Activated CD8-positive, alpha-beta T cell treated with anti-CD3 and anti-CD28 coated beads for 36 hours (primary cell): ENCODE results near the gene SLC9A3. TPM values are rescaled to one million over a fixed set of nuclear protein-coding genes. Genes with fewer than 3 reads are reported as not detected.
A peak's percentile ranks its signal among the peaks of the same experiment; 100 is the strongest.
"Not testable (repeated sequence)": the region's sequence is repeated elsewhere in the genome, so short reads cannot be mapped to it uniquely, and the experiment has no call there.

ENCODE experiments used
- ATAC-seq: fragments of 200-7000 bp; cut with Tn5 transposase; one replicate; pipeline ENCODE4 v1.10.0; 2021; ENCODE audit warnings: mild to moderate bottlenecking, moderate library complexity
- CTCF ChIA-PET: fragments of 350-600 bp; sonication (Branson Sonifier 250); formaldehyde crosslinking; loops from one replicate; lab custom pipeline; 2021; ENCODE audit warnings: antibody characterized with exemption; lab: Charles Lee
- POLR2A ChIA-PET: fragments of 350-600 bp; sonication (Branson Sonifier 250); formaldehyde crosslinking; loops from one replicate; lab custom pipeline; 2021; ENCODE audit warnings: antibody characterized with exemption; lab: Charles Lee
- DNase-seq: peaks from one replicate; pipeline ENCODE4 v3.0.0-alpha.2; 2020
- H3K27ac Mint-ChIP-seq: one replicate; pipeline ENCODE4 v1.8.0; 2021; ENCODE audit warnings: mild to moderate bottlenecking, mixed read lengths
- H3K27me3 Mint-ChIP-seq: one replicate; pipeline ENCODE4 v1.8.0; 2021; ENCODE audit warnings: mixed read lengths
- H3K36me3 Mint-ChIP-seq: one replicate; pipeline ENCODE4 v1.8.0; 2021; ENCODE audit warnings: low read depth, mixed read lengths
- H3K4me1 Mint-ChIP-seq: one replicate; pipeline ENCODE4 v1.8.0; 2021; ENCODE audit warnings: low read depth, mixed read lengths
- H3K4me3 Mint-ChIP-seq: one replicate; pipeline ENCODE4 v1.8.0; 2021; ENCODE audit warnings: mild to moderate bottlenecking, moderate library complexity, mixed read lengths
- H3K9me3 Mint-ChIP-seq: one replicate; pipeline ENCODE4 v1.8.0; 2021; ENCODE audit warnings: mixed read lengths
- intact Hi-C: fragments of 100-400 bp; cut with micrococcal nuclease; formaldehyde crosslinking; loops from one replicate; pipeline ENCODE4 v1.10.0; 2022
- total RNA-seq, 2 experiments: library from RNA; stranded (reverse); gene quantifications; one replicate each; pipeline ENCODE4 v1.2.3, GENCODE V29; 2021
- TF ChIP-seq, protein P1 (sequence below): fragments of 200-600 bp; IDR thresholded peaks from one replicate; pipeline ENCODE4 v1.8.0; 2022; ENCODE audit warnings: antibody characterized with exemption, mild to moderate bottlenecking

SLC9A3 gene
- total RNA-seq, 2 experiments from 2014 or later, result 3.2 to 3.3 TPM

DNA sequence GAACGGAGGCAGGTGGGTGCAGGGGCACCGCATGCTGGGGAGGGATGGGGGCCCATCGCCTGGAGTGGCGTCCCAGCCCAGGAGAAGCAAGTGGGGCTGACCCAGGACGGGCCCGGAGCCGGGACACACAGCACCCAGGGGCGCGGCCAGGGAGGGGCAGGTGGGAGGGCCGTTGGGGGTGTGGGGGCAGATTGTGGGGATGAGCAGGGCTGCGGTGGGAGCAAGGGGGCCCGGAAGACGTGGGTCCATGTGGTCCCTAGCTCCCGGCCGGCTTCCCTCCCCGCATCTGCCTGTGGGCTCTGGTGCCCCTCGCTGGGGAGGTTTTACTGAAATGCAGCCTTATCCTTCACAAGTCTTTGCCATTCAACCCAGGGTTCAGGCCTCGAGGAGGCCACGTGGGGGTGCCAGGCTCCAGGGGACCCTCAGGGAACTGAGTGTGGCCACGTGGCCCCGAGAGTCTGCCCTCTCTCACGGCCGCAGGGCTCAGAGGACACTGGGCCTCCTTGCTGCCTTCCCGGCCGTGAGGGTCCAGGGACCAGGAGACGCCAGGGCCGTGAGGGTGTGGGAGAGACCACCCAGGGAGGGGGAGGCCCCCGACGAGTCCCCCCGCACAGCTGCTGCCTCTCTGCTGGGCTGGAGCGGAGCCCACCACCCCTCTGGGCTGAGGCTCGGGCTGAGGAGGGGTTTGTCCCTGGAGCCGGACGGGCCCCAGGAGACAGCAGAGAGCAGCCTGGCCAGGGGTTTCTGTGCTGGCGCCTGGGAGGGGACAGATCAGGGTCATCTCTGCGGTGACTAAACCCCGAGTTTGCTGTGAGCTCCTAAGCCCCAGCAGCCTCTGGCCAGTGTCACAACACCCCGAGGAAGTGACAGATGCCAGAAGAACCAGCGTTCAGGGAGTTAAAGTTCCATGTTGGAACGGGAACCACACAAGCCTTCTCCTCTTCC lies 35.2 kb downstream of the SLC9A3 start:
- H3K27me3 Mint-ChIP-seq, result no peaks in the 10 kb centered on the region
- no peak for ATAC-seq
- no peaks in the 10 kb centered on the region for H3K9me3 Mint-ChIP-seq
- intact Hi-C loops, result no loop called here
- no peak overlapping the region for H3K4me3 Mint-ChIP-seq
- DNase-seq, result no peak
- H3K36me3 Mint-ChIP-seq, result no peaks in the 10 kb centered on the region
- H3K4me1 Mint-ChIP-seq, result peaks cover 9% of the 10 kb centered on the region
- ChIA-PET CTCF (no interaction called here), POLR2A (no interaction called here)
- TF ChIP-seq, protein P1, sequence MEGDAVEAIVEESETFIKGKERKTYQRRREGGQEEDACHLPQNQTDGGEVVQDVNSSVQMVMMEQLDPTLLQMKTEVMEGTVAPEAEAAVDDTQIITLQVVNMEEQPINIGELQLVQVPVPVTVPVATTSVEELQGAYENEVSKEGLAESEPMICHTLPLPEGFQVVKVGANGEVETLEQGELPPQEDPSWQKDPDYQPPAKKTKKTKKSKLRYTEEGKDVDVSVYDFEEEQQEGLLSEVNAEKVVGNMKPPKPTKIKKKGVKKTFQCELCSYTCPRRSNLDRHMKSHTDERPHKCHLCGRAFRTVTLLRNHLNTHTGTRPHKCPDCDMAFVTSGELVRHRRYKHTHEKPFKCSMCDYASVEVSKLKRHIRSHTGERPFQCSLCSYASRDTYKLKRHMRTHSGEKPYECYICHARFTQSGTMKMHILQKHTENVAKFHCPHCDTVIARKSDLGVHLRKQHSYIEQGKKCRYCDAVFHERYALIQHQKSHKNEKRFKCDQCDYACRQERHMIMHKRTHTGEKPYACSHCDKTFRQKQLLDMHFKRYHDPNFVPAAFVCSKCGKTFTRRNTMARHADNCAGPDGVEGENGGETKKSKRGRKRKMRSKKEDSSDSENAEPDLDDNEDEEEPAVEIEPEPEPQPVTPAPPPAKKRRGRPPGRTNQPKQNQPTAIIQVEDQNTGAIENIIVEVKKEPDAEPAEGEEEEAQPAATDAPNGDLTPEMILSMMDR, result no peak
- H3K27ac Mint-ChIP-seq, result no peak overlapping the region

GRCh38 chr5:488241-488640 lies 36.0 kb downstream of the SLC9A3 start:
- POLR2A ChIA-PET, result no interaction called here

GRCh38 chr5:486597-486996 lies 37.7 kb downstream of the SLC9A3 start:
- ATAC-seq, H3K36me3 Mint-ChIP-seq, POLR2A ChIA-PET, H3K27ac Mint-ChIP-seq, intact Hi-C loops, H3K4me3 Mint-ChIP-seq, CTCF ChIA-PET, H3K4me1 Mint-ChIP-seq, H3K9me3 Mint-ChIP-seq, H3K27me3 Mint-ChIP-seq, DNase-seq: not testable (repeated sequence)

More at GRCh38 chr5:488241-488640, 36.0 kb downstream of the SLC9A3 start:
- TF ChIP-seq, protein P1, result no peak
- no peaks in the 10 kb centered on the region for H3K36me3 Mint-ChIP-seq
- H3K27ac Mint-ChIP-seq, result no peak overlapping the region
- intact Hi-C loops, result no loop called here
- peaks cover 9% of the 10 kb centered on the region for H3K4me1 Mint-ChIP-seq
- no peak overlapping the region for H3K4me3 Mint-ChIP-seq
- no peaks in the 10 kb centered on the region for H3K27me3 Mint-ChIP-seq
- ATAC-seq (no peak), DNase-seq (no peak)
- CTCF ChIA-PET, result no interaction called here
- no peaks in the 10 kb centered on the region for H3K9me3 Mint-ChIP-seq

- Mint-ChIP-seq H3K27me3 (peaks cover 2% of the 10 kb centered on the region), H3K4me3 (no peak overlapping the region), H3K4me1 (peaks cover 9% of the 10 kb centered on the region), H3K36me3 (no peaks in the 10 kb centered on the region), H3K27ac (no peak overlapping the region), H3K9me3 (no peaks in the 10 kb centered on the region)
- ChIA-PET POLR2A (interaction anchor here (1.4 kb wide), 1 partner anchor 18 kb away, joined by 3 read pairs; no protein-coding TSS in a partner anchor), CTCF (no interaction called here)
- peak; percentile 48 for DNase-seq
- intact Hi-C loops, result no loop called here
- ATAC-seq, result peak; percentile 55
- TF ChIP-seq, protein P1, result no peak
These were observed 38.2 kb downstream of the SLC9A3 start for GRCh38 chr5:485946-486491.

GRCh38 chr5:485113-485945 lies 38.9 kb downstream of the SLC9A3 start:
- TF ChIP-seq, protein P1, result no peak
- H3K4me1 Mint-ChIP-seq, result peaks cover 9% of the 10 kb centered on the region
- no peak overlapping the region for H3K4me3 Mint-ChIP-seq
- intact Hi-C loops, result no loop called here
- POLR2A ChIA-PET, result interaction anchor here (1.4 kb wide), 1 partner anchor 19 kb away, joined by 3 read pairs; no protein-coding TSS in a partner anchor
- CTCF ChIA-PET, result no interaction called here
- no peaks in the 10 kb centered on the region for H3K9me3 Mint-ChIP-seq
- H3K27ac Mint-ChIP-seq, result no peak overlapping the region
- no peaks in the 10 kb centered on the region for H3K36me3 Mint-ChIP-seq
- DNase-seq, result no peak
- peaks cover 2% of the 10 kb centered on the region for H3K27me3 Mint-ChIP-seq
- ATAC-seq, result no peak
